ENCODE results near the gene NAGLU. TPM values are rescaled to one million over a fixed set of nuclear protein-coding genes. Genes with fewer than 3 reads are reported as not detected.

NAGLU gene
- total and polyA plus RNA-seq, 2 of the 13 experiments (the other 11 are each of a cell fraction or from before 2014, with no cell fraction given) = 28.2 to 40.1 TPM

DNA sequence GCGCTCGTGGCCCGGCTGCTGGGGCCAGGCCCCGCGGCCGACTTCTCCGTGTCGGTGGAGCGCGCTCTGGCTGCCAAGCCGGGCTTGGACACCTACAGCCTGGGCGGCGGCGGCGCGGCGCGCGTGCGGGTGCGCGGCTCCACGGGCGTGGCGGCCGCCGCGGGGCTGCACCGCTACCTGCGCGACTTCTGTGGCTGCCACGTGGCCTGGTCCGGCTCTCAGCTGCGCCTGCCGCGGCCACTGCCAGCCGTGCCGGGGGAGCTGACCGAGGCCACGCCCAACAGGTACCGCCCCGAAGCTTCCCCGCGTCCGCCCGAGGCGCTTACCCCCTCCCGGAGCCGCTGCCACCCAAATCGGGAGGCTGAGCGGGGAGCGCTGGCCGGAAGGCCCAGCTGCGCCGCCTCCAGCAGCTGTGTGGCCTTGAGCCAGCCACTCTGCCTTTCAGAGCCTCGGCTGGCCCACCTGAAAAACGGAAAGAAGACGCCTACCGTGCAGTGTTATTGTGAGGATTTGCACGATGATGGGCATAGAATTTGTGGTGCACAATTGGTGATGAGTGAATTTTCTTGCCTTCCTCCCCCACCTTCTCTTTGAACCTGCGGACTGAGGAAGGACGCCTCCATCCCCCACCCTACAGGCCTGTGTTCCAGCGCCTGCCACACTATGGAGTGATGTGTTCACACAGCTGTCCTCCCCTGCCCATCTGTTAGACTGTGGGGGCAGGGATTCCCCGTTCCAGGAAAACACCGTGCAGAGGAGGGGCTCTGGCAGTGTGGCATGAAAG lies 523 bp downstream of the NAGLU start (continued):
- TF ChIP-seq ZSCAN30 (CRISPR knock-in tag; IDR thresholded peaks at IDR 0.05) (no peak), THAP11 (CRISPR knock-in tag; IDR thresholded peaks at IDR 0.05) (peak; percentile 45; the same call in 1 of the 2 replicates), SETDB1 (CRISPR knock-in tag; IDR thresholded peaks at IDR 0.05; ENCODE audit: borderline replicate concordance) (no peak), GLI4 (CRISPR knock-in tag; IDR thresholded peaks at IDR 0.05; ENCODE audit: borderline replicate concordance) (peak; percentile 76; the same call in 1 of the 2 replicates), JARID2 (CRISPR knock-in tag; IDR thresholded peaks at IDR 0.05; ENCODE audit: insufficient replicate concordance) (no peak), ZNF563 (CRISPR knock-in tag; IDR thresholded peaks at IDR 0.05) (no peak), ZNF225 (CRISPR knock-in tag; IDR thresholded peaks at IDR 0.05) (no peak), SIX4 (CRISPR knock-in tag; IDR thresholded peaks at IDR 0.05) (peak; percentile 57; the same call in 1 of the 2 replicates), ZBTB1 (CRISPR knock-in tag; IDR thresholded peaks at IDR 0.05; ENCODE audit: borderline replicate concordance) (peak; percentile 15; the same call in 1 of the 2 replicates), CHD2 (IDR thresholded peaks at IDR 0.05; ENCODE audit: low read depth, low read length) (no peak; the same call in 1 of the 2 replicates), ELF1 (CRISPR knock-in tag; IDR thresholded peaks at IDR 0.05) (peak; percentile 80), ZNF441 (CRISPR knock-in tag; IDR thresholded peaks at IDR 0.05; ENCODE audit: borderline replicate concordance) (peak; percentile 82; the same call in 1 of the 2 replicates), ATF7-NPFF (CRISPR knock-in tag; IDR thresholded peaks at IDR 0.05; ENCODE audit: low read depth) (peak; percentile 43; the same call in 1 of the 2 replicates), ZNF761 (CRISPR knock-in tag; conservative IDR thresholded peaks at IDR 0.05) (peak; percentile 66; the same call in 1 of the 2 replicates), NONO (IDR thresholded peaks at IDR 0.05) (no peak), NONO (CRISPR knock-in tag; conservative IDR thresholded peaks at IDR 0.05) (peak; percentile 83), FOXJ3 (CRISPR knock-in tag; IDR thresholded peaks at IDR 0.05; ENCODE audit: borderline replicate concordance) (no peak), PCBP2 (optimal IDR thresholded peaks at IDR 0.05; ENCODE audit: low read depth, low read length, poor library complexity, severe bottlenecking) (no peak), NFE2L1 (CRISPR knock-in tag; IDR thresholded peaks at IDR 0.05; ENCODE audit: borderline replicate concordance) (no peak)
- TF ChIP-seq, protein P1, sequence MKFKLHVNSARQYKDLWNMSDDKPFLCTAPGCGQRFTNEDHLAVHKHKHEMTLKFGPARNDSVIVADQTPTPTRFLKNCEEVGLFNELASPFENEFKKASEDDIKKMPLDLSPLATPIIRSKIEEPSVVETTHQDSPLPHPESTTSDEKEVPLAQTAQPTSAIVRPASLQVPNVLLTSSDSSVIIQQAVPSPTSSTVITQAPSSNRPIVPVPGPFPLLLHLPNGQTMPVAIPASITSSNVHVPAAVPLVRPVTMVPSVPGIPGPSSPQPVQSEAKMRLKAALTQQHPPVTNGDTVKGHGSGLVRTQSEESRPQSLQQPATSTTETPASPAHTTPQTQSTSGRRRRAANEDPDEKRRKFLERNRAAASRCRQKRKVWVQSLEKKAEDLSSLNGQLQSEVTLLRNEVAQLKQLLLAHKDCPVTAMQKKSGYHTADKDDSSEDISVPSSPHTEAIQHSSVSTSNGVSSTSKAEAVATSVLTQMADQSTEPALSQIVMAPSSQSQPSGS (CRISPR knock-in tag; IDR thresholded peaks at IDR 0.05) = peak; percentile 89
- TF ChIP-seq, protein P2, sequence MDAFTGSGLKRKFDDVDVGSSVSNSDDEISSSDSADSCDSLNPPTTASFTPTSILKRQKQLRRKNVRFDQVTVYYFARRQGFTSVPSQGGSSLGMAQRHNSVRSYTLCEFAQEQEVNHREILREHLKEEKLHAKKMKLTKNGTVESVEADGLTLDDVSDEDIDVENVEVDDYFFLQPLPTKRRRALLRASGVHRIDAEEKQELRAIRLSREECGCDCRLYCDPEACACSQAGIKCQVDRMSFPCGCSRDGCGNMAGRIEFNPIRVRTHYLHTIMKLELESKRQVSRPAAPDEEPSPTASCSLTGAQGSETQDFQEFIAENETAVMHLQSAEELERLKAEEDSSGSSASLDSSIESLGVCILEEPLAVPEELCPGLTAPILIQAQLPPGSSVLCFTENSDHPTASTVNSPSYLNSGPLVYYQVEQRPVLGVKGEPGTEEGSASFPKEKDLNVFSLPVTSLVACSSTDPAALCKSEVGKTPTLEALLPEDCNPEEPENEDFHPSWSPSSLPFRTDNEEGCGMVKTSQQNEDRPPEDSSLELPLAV (CRISPR knock-in tag; conservative IDR thresholded peaks at IDR 0.05; ENCODE audit: low read depth) = 0 out of 2 replicates have a peak, but pooled peaks have one; percentile 2
- TF ChIP-seq, protein P3, sequence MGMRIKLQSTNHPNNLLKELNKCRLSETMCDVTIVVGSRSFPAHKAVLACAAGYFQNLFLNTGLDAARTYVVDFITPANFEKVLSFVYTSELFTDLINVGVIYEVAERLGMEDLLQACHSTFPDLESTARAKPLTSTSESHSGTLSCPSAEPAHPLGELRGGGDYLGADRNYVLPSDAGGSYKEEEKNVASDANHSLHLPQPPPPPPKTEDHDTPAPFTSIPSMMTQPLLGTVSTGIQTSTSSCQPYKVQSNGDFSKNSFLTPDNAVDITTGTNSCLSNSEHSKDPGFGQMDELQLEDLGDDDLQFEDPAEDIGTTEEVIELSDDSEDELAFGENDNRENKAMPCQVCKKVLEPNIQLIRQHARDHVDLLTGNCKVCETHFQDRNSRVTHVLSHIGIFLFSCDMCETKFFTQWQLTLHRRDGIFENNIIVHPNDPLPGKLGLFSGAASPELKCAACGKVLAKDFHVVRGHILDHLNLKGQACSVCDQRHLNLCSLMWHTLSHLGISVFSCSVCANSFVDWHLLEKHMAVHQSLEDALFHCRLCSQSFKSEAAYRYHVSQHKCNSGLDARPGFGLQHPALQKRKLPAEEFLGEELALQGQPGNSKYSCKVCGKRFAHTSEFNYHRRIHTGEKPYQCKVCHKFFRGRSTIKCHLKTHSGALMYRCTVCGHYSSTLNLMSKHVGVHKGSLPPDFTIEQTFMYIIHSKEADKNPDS (CRISPR knock-in tag; IDR thresholded peaks at IDR 0.05) = peak; percentile 10; the same call in 1 of the 2 replicates

Measured in HepG2 (cell line).